A549 (cell line): ENCODE measurements around the gene PPIE. TPM values are rescaled to one million over a fixed set of nuclear protein-coding genes. Genes with fewer than 3 reads are reported as not detected.

ENCODE experiments used
- ATAC-seq, 2 experiments: fragments of 200-7000 bp in 1 of 2; fragments of >200 bp in 1 of 2; cut with Nextera tagmentation in 1 of 2; cut with Tn5 transposase in 1 of 2; 3 replicates each; pipeline versions ENCODE4 v1.8.0 to v1.9.1; 2018 to 2020; ENCODE audit warnings: mild to moderate bottlenecking in 1 of 2, moderate library complexity in 1 of 2
- CTCF ChIA-PET: fragments of 300-600 bp; sonication (Branson Sonifier 250); formaldehyde crosslinking; extraction: SDS; loops from one replicate; lab custom pipeline; 2021; ENCODE audit warnings: antibody characterized with exemption, inconsistent platforms; lab: Yijun Ruan, JAX
- POLR2A ChIA-PET: fragments of 350-600 bp; formaldehyde crosslinking; extraction: SDS; loops from one replicate; lab custom pipeline; 2021; ENCODE audit warnings: antibody characterized with exemption, inconsistent platforms; lab: Yijun Ruan, JAX
- DNase-seq, 2 experiments: peaks; one replicate each; pipeline versions ENCODE4 v3.0.0 to v3.0.0-alpha.2; 2011 to 2016; ENCODE audit warnings: low read depth in 1 of 2, low spot score in 1 of 2
- FAIRE-seq: peaks from 2 replicates; lab custom pipeline; 2011; peaks lifted over from hg19 to GRCh38; lab: Jason Lieb, UNC
- H3K27ac ChIP-seq, 2 experiments: fragments of >200 bp; sonication (Bioruptor Twin); formaldehyde crosslinking; 3 replicates each; pipeline ENCODE4 v1.5.1; 2016 to 2017
- H3K4me1 ChIP-seq: fragments of >200 bp; sonication (Bioruptor Twin); formaldehyde crosslinking; 3 replicates; pipeline ENCODE4 v1.6.1; 2016
- H3K4me2 ChIP-seq: fragments of >200 bp; sonication (Bioruptor Twin); formaldehyde crosslinking; 3 replicates; pipeline ENCODE4 v1.6.1; 2016
- H3K4me3 ChIP-seq: fragments of >200 bp; sonication (Bioruptor Twin); formaldehyde crosslinking; 3 replicates; pipeline ENCODE4 v1.5.1; 2016
- H3K9me3 ChIP-seq: fragments of >200 bp; sonication (Bioruptor Twin); formaldehyde crosslinking; 3 replicates; pipeline ENCODE4 v1.6.1; 2016
- ATOH8 ChIP-seq: fragments of 250-450 bp; sonication (Bioruptor Pico); IDR thresholded peaks from 2 replicates; pipeline ENCODE4 v1.5.0; 2020; ENCODE audit warnings: low read depth, mild to moderate bottlenecking, moderate library complexity
- BCL3 ChIP-seq: fragments of >200 bp; sonication (Bioruptor Twin); formaldehyde crosslinking; IDR thresholded peaks from 3 replicates; pipeline ENCODE4 v1.6.1; 2016
- CHD4 ChIP-seq: fragments of 200-600 bp; sonication (generic); IDR thresholded peaks from 2 replicates; pipeline ENCODE4 v1.6.1; 2016; ENCODE audit warnings: antibody characterized with exemption, mild to moderate bottlenecking, borderline replicate concordance
- CTCF ChIP-seq: fragments of >200 bp; sonication (Bioruptor Twin); formaldehyde crosslinking; IDR thresholded peaks from 3 replicates; pipeline ENCODE4 v1.5.1; 2016
- EHF ChIP-seq: fragments of 250-450 bp; sonication (Bioruptor Pico); IDR thresholded peaks from 2 replicates; pipeline ENCODE4 v1.5.0; 2020; ENCODE audit warnings: mild to moderate bottlenecking
- ELK1 ChIP-seq: fragments of 150-350 bp; IDR thresholded peaks from 2 replicates; pipeline ENCODE4 v1.6.1; 2014; ENCODE audit warnings: low read depth, mild to moderate bottlenecking, low read length
- ESRRA ChIP-seq: fragments of 150-350 bp; IDR thresholded peaks from 2 replicates; pipeline ENCODE4 v1.6.1; 2014; ENCODE audit warnings: mild to moderate bottlenecking, low read length, borderline replicate concordance
- FOSL2 ChIP-seq, 2 experiments: fragments of 450-650 bp in 1 of 2; fragments of >200 bp in 1 of 2; sonication (Bioruptor Twin) in 1 of 2; formaldehyde crosslinking; IDR thresholded peaks; 2 replicates each; pipeline versions ENCODE4 v1.5.0 to v1.6.1; 2016 to 2020; ENCODE audit warnings: mild to moderate bottlenecking in 1 of 2, moderate library complexity in 1 of 2
- FOXS1 ChIP-seq: fragments of 250-450 bp; sonication (Bioruptor Pico); IDR thresholded peaks from 2 replicates; pipeline ENCODE4 v1.5.0; 2020; ENCODE audit warnings: mild to moderate bottlenecking, moderate library complexity
- HES2 ChIP-seq: fragments of >200 bp; sonication (Bioruptor Twin); formaldehyde crosslinking; IDR thresholded peaks from 2 replicates; pipeline ENCODE4 v1.6.1; 2016
- HEYL ChIP-seq: fragments of 250-450 bp; sonication (Bioruptor Pico); IDR thresholded peaks from 2 replicates; pipeline ENCODE4 v1.8.0; 2021; ENCODE audit warnings: mild to moderate bottlenecking, moderate library complexity
- JUN ChIP-seq, 2 experiments: fragments of >200 bp; sonication (Bioruptor Twin); formaldehyde crosslinking; IDR thresholded peaks; 2 replicates in 1 of 2; 3 replicates in 1 of 2; pipeline ENCODE4 v1.6.1; 2016 to 2017
- MAFK ChIP-seq: fragments of 450-650 bp; IDR thresholded peaks from 2 replicates; pipeline ENCODE4 v1.6.1; 2014; ENCODE audit not compliant: partially characterized antibody
- MAX ChIP-seq: IDR thresholded peaks from 2 replicates; pipeline ENCODE4 v1.6.1; 2012
- MYC ChIP-seq: IDR thresholded peaks from 2 replicates; pipeline ENCODE4 v1.6.1; 2012; ENCODE audit warnings: mild to moderate bottlenecking, inconsistent platforms, low read length, improper control_type of control experiment, borderline replicate concordance
- NFE2L2 ChIP-seq: fragments of 150-350 bp; conservative IDR thresholded peaks from 2 replicates; pipeline ENCODE4 v1.6.1; 2014; ENCODE audit warnings: low read length
- NR3C1 ChIP-seq: fragments of >200 bp; sonication (Bioruptor Twin); formaldehyde crosslinking; IDR thresholded peaks from 3 replicates; pipeline ENCODE4 v1.6.1; 2017
- PBX3 ChIP-seq: IDR thresholded peaks from 2 replicates; pipeline ENCODE4 v1.6.1; 2012
- POLR2A ChIP-seq: IDR thresholded peaks from 2 replicates; pipeline ENCODE4 v1.6.1; 2012; ENCODE audit warnings: mild to moderate bottlenecking, low read length
- RAD21 ChIP-seq, 2 experiments: fragments of >200 bp in 1 of 2; sonication (Bioruptor Twin) in 1 of 2; formaldehyde crosslinking in 1 of 2; IDR thresholded peaks in 1 of 2; conservative IDR thresholded peaks in 1 of 2; 2 replicates in 1 of 2; 3 replicates in 1 of 2; pipeline ENCODE4 v1.6.1; 2012 to 2018; ENCODE audit warnings: inconsistent platforms in 1 of 2
- RARB ChIP-seq: fragments of 250-450 bp; sonication (Bioruptor Pico); IDR thresholded peaks from 2 replicates; pipeline ENCODE4 v1.8.0; 2021; ENCODE audit warnings: mild to moderate bottlenecking, moderate library complexity
- SMC3 ChIP-seq: fragments of >200 bp; sonication (Bioruptor Twin); formaldehyde crosslinking; IDR thresholded peaks from 3 replicates; pipeline ENCODE4 v1.6.1; 2018; ENCODE audit warnings: inconsistent platforms
- SREBF2 ChIP-seq: fragments of 450-650 bp; IDR thresholded peaks from 2 replicates; pipeline ENCODE4 v1.6.1; 2014; ENCODE audit warnings: mild to moderate bottlenecking, moderate library complexity
- TFCP2L1 ChIP-seq: fragments of 250-450 bp; sonication (Bioruptor Pico); IDR thresholded peaks from 2 replicates; pipeline ENCODE4 v1.5.0; 2021; ENCODE audit warnings: mild to moderate bottlenecking
- ZC3H11A ChIP-seq: fragments of 450-650 bp; IDR thresholded peaks from 2 replicates; pipeline ENCODE4 v1.6.1; 2014; ENCODE audit warnings: antibody characterized with exemption, mild to moderate bottlenecking
- WGBS: methylation state at CpG from one replicate; pipeline ENCODE4 v1.1.6; 2017; ENCODE audit errors: missing lambda C conversion rate; 5-methylcytosine and 5-hydroxymethylcytosine counted together
- polyA plus RNA-seq, 4 experiments: library from polyadenylated mRNA; depleted of rRNA in 3 of 4; stranded (reverse); fragments of >200 nt; fragmentation: RNase III in 1 of 4; extraction: RNeasy Plus Mini Kit Qiagen cat#74134 plus additional on column Dnase treatment in 1 of 4; gene quantifications; 2 replicates in 3 of 4; 3 replicates in 1 of 4; pipeline ENCODE4 v1.2.3, GENCODE V29; 2011 to 2017

The PPIE gene
- polyA plus RNA-seq, 2 of the 4 experiments (the other 2 are of a cell fraction), result 46.6 to 75.6 TPM

- Histone ChIP-seq H3K4me1 (no peaks in the 10 kb centered on the region), H3K4me2 (no peak overlapping the region), H3K9me3 (no peaks in the 10 kb centered on the region), H3K4me3 (no peak overlapping the region), H3K27ac (no peak overlapping the region)
- FAIRE-seq, result no peak
- TF ChIP-seq SMC3 (peak; percentile 57), NR3C1 (no peak), RAD21 (conservative IDR thresholded peaks at IDR 0.05 in 1 of 2, IDR thresholded peaks at IDR 0.05 in 1 of 2) (peak; percentile 75 to 78), HES2 (no peak), MAFK (peak; percentile 11), CTCF (peak; percentile 67), EHF (no peak), ZC3H11A (peak; percentile 42), BCL3 (no peak)
- ChIA-PET POLR2A (interaction anchor here (0.9 kb wide), 1 partner anchor 144 kb away, joined by 9 read pairs; the partner anchor contains the start of gene PABPC4), CTCF (interaction anchor here (0.6 to 1.7 kb wide), 23 partner anchors 8 to 622 kb away, joined by 3 to 9 read pairs (median 3); partner anchors contain the start of gene PPIE)
- WGBS, result 38% methylated on average over 7 of the region's 7 CpGs
- peak in 1 of 2 experiments; percentile 56 for DNase-seq
- peak; percentile 69 to 71 for ATAC-seq
Measured at GRCh38 chr1:39720094-39720999, 18.3 kb upstream of the PPIE start.

- CTCF ChIA-PET, result interaction anchor here (1.4 kb wide), 1 partner anchor 116 kb away, joined by 6 read pairs; no protein-coding TSS in a partner anchor
- no peaks in the 10 kb centered on the region for H3K9me3 ChIP-seq
- TF ChIP-seq RARB (CRISPR knock-in tag), result no peak
- no peak for TF ChIP-seq MAX
- TF ChIP-seq TFCP2L1 (CRISPR knock-in tag), result no peak
- no peak for TF ChIP-seq POLR2A
- no peak for TF ChIP-seq NFE2L2
- no peak for TF ChIP-seq SREBF2
- TF ChIP-seq BCL3, result no peak
- DNase-seq (no peak), ATAC-seq (no peak), FAIRE-seq (no peak)
- H3K4me2 ChIP-seq, result no peak overlapping the region
- no peak overlapping the region for H3K27ac ChIP-seq
- POLR2A ChIA-PET, result no interaction called here
- H3K4me1 ChIP-seq, result no peaks in the 10 kb centered on the region
- no peak overlapping the region for H3K4me3 ChIP-seq
Measured at GRCh38 chr1:39721664-39722063, 17.0 kb upstream of the PPIE start.

GRCh38 chr1:39722495-39722894 is 16.2 kb upstream of the PPIE start:
- ChIA-PET POLR2A (no interaction called here), CTCF (interaction anchor here (1.4 kb wide), 1 partner anchor 117 kb away, joined by 6 read pairs; no protein-coding TSS in a partner anchor)
- ATAC-seq (peak in 1 of 2 experiments; percentile 48; a peak in 1 of 6 replicates), FAIRE-seq (no peak), DNase-seq (peak in 1 of 2 experiments; percentile 26)
- WGBS, result 5% methylated on average over 2 of the region's 2 CpGs
- no peak overlapping the region for H3K4me3 ChIP-seq
- H3K9me3 ChIP-seq, result no peaks in the 10 kb centered on the region
- H3K4me1 ChIP-seq, result no peaks in the 10 kb centered on the region
- no peak overlapping the region for H3K4me2 ChIP-seq
- H3K27ac ChIP-seq, result no peak overlapping the region
- no peak for TF ChIP-seq FOXS1 (CRISPR knock-in tag)
- TF ChIP-seq ATOH8 (CRISPR knock-in tag), result no peak
- no peak for TF ChIP-seq JUN (IDR thresholded peaks at IDR 0.05)
- no peak for TF ChIP-seq RAD21 (conservative IDR thresholded peaks at IDR 0.05 in 1 of 2, IDR thresholded peaks at IDR 0.05 in 1 of 2)
- no peak for TF ChIP-seq CHD4
- no peak for TF ChIP-seq PBX3
- no peak for TF ChIP-seq MYC
- no peak for TF ChIP-seq ESRRA
- no peak for TF ChIP-seq HEYL (CRISPR knock-in tag)
- no peak for TF ChIP-seq ZC3H11A
- no peak for TF ChIP-seq FOSL2 (IDR thresholded peaks at IDR 0.05)
- no peak for TF ChIP-seq FOSL2 (CRISPR knock-in tag; IDR thresholded peaks at IDR 0.05)
- no peak for TF ChIP-seq ELK1
